ENCODE measurements around the gene COBL.

Gene COBL

GRCh38 chr7:50982626-50983025, 334.0 kb downstream of the COBL start:
- no peak for DNase-seq

- no peak for DNase-seq
Measured at GRCh38 chr7:50981743-50982142, 334.9 kb downstream of the COBL start.

GRCh38 chr7:50980411-50980810, 336.2 kb downstream of the COBL start:
- DNase-seq: no peak

GRCh38 chr7:50978633-50979215, 337.9 kb downstream of the COBL start:
- DNase-seq: no peak

GRCh38 chr7:50977421-50977820, 339.2 kb downstream of the COBL start:
- DNase-seq: no peak

- DNase-seq: no peak
Measured at GRCh38 chr7:50976064-50976463, 340.5 kb downstream of the COBL start.

DNA sequence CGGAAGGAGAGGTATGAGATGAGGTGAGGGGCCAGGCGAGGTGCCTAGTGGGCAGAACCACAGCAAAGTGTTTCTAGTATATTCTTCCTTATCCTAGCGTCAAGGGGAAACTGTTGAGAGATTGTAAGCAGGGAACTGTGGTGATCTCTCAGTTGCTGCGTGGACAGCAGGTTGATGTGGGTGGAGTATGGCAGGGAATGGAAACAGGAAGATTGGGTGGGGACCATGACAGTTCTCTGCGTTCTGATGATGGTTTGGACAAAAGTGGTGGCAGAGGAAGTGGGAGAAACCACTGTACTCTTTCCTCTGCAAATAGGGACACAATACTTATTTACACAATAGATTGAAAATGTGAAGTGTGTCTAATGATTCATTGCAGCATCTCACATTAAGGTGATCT, 342.4 kb downstream of the COBL start:
- no peak for DNase-seq

- no peak for DNase-seq
Measured at GRCh38 chr7:50973814-50974213, 342.8 kb downstream of the COBL start.

DNA sequence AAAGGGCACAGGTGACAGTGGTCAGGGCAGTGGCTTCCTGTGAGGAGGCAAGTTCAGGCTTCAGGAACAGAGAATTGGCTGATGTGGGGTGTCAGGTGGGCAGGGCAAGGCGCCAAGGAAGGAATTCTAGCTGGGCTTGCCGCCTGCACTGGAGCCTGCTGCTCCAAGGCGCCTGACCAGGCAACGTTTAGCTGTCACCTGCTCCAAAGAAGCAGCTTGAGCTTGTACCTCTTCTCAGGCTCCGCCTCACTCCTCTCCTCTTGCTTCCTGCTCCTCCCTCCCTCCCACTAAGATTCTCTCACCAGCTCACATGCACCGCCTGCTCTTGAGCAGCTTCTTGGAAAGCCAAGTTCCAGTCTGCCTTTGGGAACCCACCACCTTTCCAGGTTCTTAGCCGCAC, 346.5 kb downstream of the COBL start:
- DNase-seq: no peak

All from inflammatory macrophage treated with lipopolysaccharide for 1 hour (primary cell).